ES-I3 (cell line): ENCODE measurements around the gene UBE2F.
"Not testable (repeated sequence)": the region's sequence is repeated elsewhere in the genome, so short reads cannot be mapped to it uniquely, and the experiment has no call there.

ENCODE experiments used
- H3K36me3 ChIP-seq: 2 replicates; pipeline ENCODE4 v1.6.1; 2013; ENCODE audit warnings: mild to moderate bottlenecking, low read length, control low read depth, moderate library complexity; ENCODE audit not compliant: insufficient read depth
- H3K4me1 ChIP-seq: 2 replicates; pipeline ENCODE4 v1.6.1; 2013; ENCODE audit warnings: mild to moderate bottlenecking, control low read depth, low read length; ENCODE audit not compliant: insufficient read depth
- H3K9ac ChIP-seq: 2 replicates; pipeline ENCODE4 v1.6.1; 2013; ENCODE audit warnings: low read depth, mild to moderate bottlenecking, low read length, moderate library complexity
- H3K9me3 ChIP-seq: 2 replicates; pipeline ENCODE4 v1.6.1; 2013; ENCODE audit warnings: mild to moderate bottlenecking, low read length, moderate library complexity; ENCODE audit not compliant: control insufficient read depth, insufficient read depth

Gene UBE2F

GRCh38 chr2:238027058-238027457 is 60.2 kb downstream of the UBE2F start:
- Histone ChIP-seq H3K4me1 (no peaks in the 10 kb centered on the region), H3K36me3 (no peaks in the 10 kb centered on the region), H3K9me3 (no peaks in the 10 kb centered on the region), H3K9ac (no peak overlapping the region)

- H3K9me3 ChIP-seq, result no peaks in the 10 kb centered on the region
- no peaks in the 10 kb centered on the region for H3K4me1 ChIP-seq
- H3K9ac ChIP-seq, result no peak overlapping the region
- no peaks in the 10 kb centered on the region for H3K36me3 ChIP-seq
These were observed 61.0 kb downstream of the UBE2F start for GRCh38 chr2:238027591-238028415.

DNA sequence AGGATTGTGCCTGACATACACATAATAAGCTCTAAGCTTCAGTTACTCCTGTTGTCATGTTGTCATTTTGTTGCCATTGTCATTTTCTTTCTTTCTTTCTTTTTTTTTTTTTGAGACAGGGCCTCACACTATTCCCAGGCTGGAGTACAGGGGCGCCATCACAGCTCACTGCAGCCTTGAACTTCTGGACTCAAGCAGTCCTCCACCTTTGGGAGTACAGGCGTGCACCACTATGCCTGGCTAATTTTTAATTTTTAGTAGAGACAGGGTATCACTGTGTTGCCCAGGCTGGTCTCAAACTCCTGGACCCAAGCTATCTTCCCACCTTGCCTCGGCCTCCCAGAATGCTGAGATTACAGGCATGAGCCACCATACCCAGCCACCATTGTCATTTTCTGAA is 63.0 kb downstream of the UBE2F start:
- no peak overlapping the region for H3K9ac ChIP-seq
- H3K36me3 ChIP-seq, result no peaks in the 10 kb centered on the region
- H3K4me1 ChIP-seq, result no peaks in the 10 kb centered on the region
- no peaks in the 10 kb centered on the region for H3K9me3 ChIP-seq

- no peaks in the 10 kb centered on the region for H3K4me1 ChIP-seq
- H3K36me3 ChIP-seq, result no peaks in the 10 kb centered on the region
- H3K9ac ChIP-seq, result no peak overlapping the region
- H3K9me3 ChIP-seq, result no peaks in the 10 kb centered on the region
These were observed 63.8 kb downstream of the UBE2F start for GRCh38 chr2:238030422-238031155.

DNA sequence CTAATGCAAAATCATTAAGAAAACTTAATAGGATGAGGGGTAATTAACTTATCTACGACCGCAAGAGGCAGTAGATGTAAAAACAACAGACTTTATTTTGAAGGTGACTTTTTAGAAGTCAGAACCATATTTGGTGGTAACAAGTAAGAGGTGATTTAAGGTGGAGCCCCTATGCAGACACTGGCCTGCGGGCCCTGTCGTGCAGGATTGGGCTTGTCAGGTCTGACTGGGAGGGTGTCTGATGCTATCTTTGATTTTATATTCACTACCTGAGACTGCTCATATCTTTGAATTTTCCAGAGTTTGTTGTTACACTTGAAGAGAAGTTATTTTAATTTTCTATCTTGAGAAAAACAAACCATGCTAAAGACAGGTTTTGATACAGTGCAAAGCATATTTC is 64.9 kb downstream of the UBE2F start:
- Histone ChIP-seq H3K9me3 (no peaks in the 10 kb centered on the region), H3K36me3 (no peaks in the 10 kb centered on the region), H3K9ac (no peak overlapping the region), H3K4me1 (no peaks in the 10 kb centered on the region)

- Histone ChIP-seq H3K9me3 (no peaks in the 10 kb centered on the region), H3K9ac (no peak overlapping the region), H3K36me3 (no peaks in the 10 kb centered on the region)
These were observed 66.0 kb downstream of the UBE2F start for GRCh38 chr2:238032755-238033337.

GRCh38 chr2:238033991-238034390 is 67.2 kb downstream of the UBE2F start:
- H3K36me3 ChIP-seq, H3K9me3 ChIP-seq, H3K9ac ChIP-seq, H3K4me1 ChIP-seq: not testable (repeated sequence)

More at GRCh38 chr2:238032755-238033337, 66.0 kb downstream of the UBE2F start:
- no peaks in the 10 kb centered on the region for H3K4me1 ChIP-seq

GRCh38 chr2:238038203-238038602 is 71.4 kb downstream of the UBE2F start:
- Histone ChIP-seq H3K4me1 (no peaks in the 10 kb centered on the region), H3K9ac (no peak overlapping the region), H3K9me3 (no peaks in the 10 kb centered on the region), H3K36me3 (peaks cover 3% of the 10 kb centered on the region; the same call in 1 of the 2 replicates)

DNA sequence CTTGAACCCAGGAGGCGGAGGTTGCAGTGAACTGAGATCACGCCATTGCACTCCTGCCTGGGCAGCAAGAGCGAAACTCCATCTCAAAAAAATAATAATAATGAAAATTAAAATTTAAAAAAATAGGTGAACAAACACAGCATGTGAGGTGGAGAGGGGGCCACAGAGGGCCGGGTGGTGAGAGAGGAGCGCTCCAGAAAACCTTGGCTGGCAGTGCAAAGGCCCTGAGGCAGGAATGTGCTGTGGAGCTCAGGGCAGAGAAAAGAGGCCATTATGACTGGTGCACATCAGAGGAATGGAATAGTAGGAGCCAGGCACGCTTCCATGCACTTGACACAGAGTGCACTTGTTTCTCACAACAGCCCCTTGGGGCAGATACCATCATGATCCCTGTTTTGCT is 72.3 kb downstream of the UBE2F start:
- Histone ChIP-seq H3K9ac (no peak overlapping the region), H3K4me1 (no peaks in the 10 kb centered on the region), H3K9me3 (no peaks in the 10 kb centered on the region), H3K36me3 (peaks cover 3% of the 10 kb centered on the region; the same call in 1 of the 2 replicates)

- Histone ChIP-seq H3K36me3 (peaks cover 3% of the 10 kb centered on the region; the same call in 1 of the 2 replicates), H3K9me3 (no peaks in the 10 kb centered on the region), H3K9ac (no peak overlapping the region), H3K4me1 (no peaks in the 10 kb centered on the region)
These were observed 73.2 kb downstream of the UBE2F start for GRCh38 chr2:238039985-238040384.

- H3K36me3 ChIP-seq, result peaks cover 3% of the 10 kb centered on the region; the same call in 1 of the 2 replicates
These were observed 74.1 kb downstream of the UBE2F start for GRCh38 chr2:238040918-238041317.

GRCh38 chr2:238042090-238042489 is 75.3 kb downstream of the UBE2F start:
- Histone ChIP-seq H3K4me1 (no peaks in the 10 kb centered on the region), H3K9ac (no peak overlapping the region), H3K36me3 (peaks cover 3% of the 10 kb centered on the region; the same call in 1 of the 2 replicates), H3K9me3 (no peaks in the 10 kb centered on the region)

More at GRCh38 chr2:238040918-238041317, 74.1 kb downstream of the UBE2F start:
- no peak overlapping the region for H3K9ac ChIP-seq
- H3K4me1 ChIP-seq, result no peaks in the 10 kb centered on the region
- H3K9me3 ChIP-seq, result no peaks in the 10 kb centered on the region

DNA sequence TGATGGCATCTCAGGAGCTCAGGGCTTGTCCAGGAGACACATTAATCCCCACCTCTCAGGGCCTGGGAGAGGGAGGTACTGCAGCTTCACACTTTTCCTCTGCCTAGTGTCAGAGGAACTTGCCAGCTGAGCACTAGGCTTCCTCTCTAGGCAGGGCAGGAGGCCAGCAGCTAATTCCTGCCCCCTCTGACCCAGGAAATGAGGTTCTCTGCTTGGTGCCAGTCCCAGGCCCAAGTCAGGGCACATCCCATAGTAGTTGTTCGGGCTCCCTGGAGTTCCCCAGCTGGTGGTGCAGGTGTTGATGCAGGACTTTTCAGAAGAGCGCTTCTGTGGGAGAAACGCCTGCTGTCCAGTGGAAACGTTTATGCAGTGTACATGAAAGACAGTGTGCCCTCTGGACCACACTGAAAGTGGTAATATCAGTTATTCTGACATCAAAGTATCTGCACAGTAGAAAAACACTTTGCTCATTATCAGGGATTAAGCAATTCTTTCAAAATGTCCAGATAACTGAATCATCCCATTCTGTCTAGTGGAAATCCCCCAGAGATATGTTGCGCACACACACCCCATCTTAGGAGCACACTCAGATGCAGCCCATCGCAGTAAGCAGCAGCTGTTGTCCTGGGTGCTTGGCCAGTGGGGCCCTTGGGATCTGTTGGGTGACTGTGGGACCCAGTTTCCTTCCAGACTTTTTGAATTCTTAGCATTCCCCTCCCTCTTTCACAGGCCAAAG is 76.2 kb downstream of the UBE2F start:
- Histone ChIP-seq H3K9ac (no peak overlapping the region), H3K36me3 (peaks cover 2% of the 10 kb centered on the region; the same call in 1 of the 2 replicates), H3K4me1 (no peaks in the 10 kb centered on the region), H3K9me3 (no peaks in the 10 kb centered on the region)

DNA sequence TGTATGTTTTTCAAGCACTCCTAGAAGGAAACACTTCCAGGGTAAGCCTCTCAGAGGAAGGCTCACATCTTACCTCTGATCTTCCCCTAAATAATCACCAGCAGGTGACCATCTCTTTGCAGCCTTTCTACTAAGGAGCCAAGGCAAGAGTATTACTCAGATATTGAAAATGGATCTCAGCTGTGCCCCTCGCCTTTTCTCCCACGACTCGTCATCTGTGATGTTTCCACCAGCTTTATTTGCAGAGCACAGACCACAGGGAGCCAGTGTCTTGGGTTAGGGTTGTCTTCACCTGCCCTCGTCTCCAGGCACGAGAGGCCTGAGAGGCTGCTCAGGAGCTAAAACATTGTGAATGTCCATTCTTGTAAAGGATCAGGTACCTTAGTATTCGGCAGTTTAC is 77.0 kb downstream of the UBE2F start:
- Histone ChIP-seq H3K36me3 (no peaks in the 10 kb centered on the region), H3K4me1 (no peaks in the 10 kb centered on the region), H3K9ac (no peak overlapping the region), H3K9me3 (no peaks in the 10 kb centered on the region; the same call in 1 of the 2 replicates)
